Esophagus squamous epithelium (tissue), 4 donors: ENCODE measurements around the gene KRT2.

ENCODE experiments used
- CTCF ChIP-seq, 6 experiments: fragments of 450-650 bp in 4 of 6; fragments of 200-600 bp in 2 of 6; sonication (generic) in 2 of 6; IDR thresholded peaks; one replicate each; pipeline ENCODE4 v1.5.1; 2016 to 2019; ENCODE audit warnings: antibody characterized with exemption in 6 of 6, mild to moderate bottlenecking in 4 of 6, moderate library complexity in 4 of 6
- POLR2A ChIP-seq, 4 donors: fragments of 450-650 bp; IDR thresholded peaks; one replicate each; pipeline ENCODE4 v1.6.1; 2017; ENCODE audit warnings: antibody characterized with exemption in 4 of 4, mild to moderate bottlenecking in 4 of 4, moderate library complexity in 3 of 4

DNA sequence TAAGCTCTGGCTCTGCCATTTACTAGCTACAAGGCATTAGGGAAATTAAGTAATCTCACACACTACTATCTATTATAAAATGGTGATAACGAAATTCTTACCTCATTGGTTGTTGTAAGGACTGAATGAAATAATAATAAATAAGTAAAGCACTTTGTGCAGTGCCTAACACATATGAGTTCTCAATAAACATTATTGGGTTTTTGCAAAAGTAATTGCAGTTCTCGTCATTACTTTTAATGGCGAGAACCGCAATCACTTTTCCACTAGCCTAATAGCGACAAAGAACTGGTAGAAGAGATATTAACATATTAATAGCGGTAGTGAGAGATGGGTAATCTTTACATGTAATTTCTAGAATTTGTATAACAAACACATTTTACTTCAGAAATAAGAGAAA lies 42.1 kb upstream of the KRT2 start:
- TF ChIP-seq CTCF (IDR thresholded peaks at IDR 0.05) (no peak), POLR2A (IDR thresholded peaks at IDR 0.05) (no peak)
